Stimulated activated naive B cell treated with anti-CD40 and anti-IgM and Interleukin-4, amounts not matched to agents 10 μg/mL and 1 μg/mL and 100 μg/mL, for 72 hours (primary cell): ENCODE data around the gene RNPEPL1.
A peak's percentile ranks its signal among the peaks of the same experiment; 100 is the strongest.
"Not testable (repeated sequence)": the region's sequence is repeated elsewhere in the genome, so short reads cannot be mapped to it uniquely, and the experiment has no call there.

ENCODE experiments used
- ATAC-seq, 2 donors: fragments of 150-1000 bp; cut with Tn5 transposase; replicated peaks; 2 replicates each; pipeline ENCODE4 v1.10.0; 2021; ENCODE audit warnings: moderate library complexity in 1 of 2
- DNase-seq: peaks from one replicate; pipeline ENCODE4 v3.0.0; 2021
- H3K27ac Mint-ChIP-seq: one replicate; pipeline ENCODE4 v1.8.0; 2022; ENCODE audit warnings: mild to moderate bottlenecking, mixed read lengths
- H3K27me3 Mint-ChIP-seq, 2 donors: one replicate each; pipeline ENCODE4 v1.8.0; 2022; ENCODE audit warnings: mixed read lengths in 2 of 2
- H3K36me3 Mint-ChIP-seq, 2 donors: one replicate each; pipeline ENCODE4 v1.8.0; 2022; ENCODE audit warnings: mixed read lengths in 2 of 2, mild to moderate bottlenecking in 1 of 2
- H3K4me1 Mint-ChIP-seq, 2 donors: one replicate each; pipeline ENCODE4 v1.8.0; 2022; ENCODE audit warnings: mixed read lengths in 2 of 2, mild to moderate bottlenecking in 1 of 2
- H3K4me3 Mint-ChIP-seq, 2 donors: one replicate each; pipeline ENCODE4 v1.8.0; 2022; ENCODE audit warnings: mild to moderate bottlenecking in 2 of 2, mixed read lengths in 2 of 2, moderate library complexity in 1 of 2
- H3K9me3 Mint-ChIP-seq, 2 donors: one replicate each; pipeline ENCODE4 v1.8.0; 2022; ENCODE audit warnings: mixed read lengths in 2 of 2, mild to moderate bottlenecking in 1 of 2

Gene RNPEPL1

DNA sequence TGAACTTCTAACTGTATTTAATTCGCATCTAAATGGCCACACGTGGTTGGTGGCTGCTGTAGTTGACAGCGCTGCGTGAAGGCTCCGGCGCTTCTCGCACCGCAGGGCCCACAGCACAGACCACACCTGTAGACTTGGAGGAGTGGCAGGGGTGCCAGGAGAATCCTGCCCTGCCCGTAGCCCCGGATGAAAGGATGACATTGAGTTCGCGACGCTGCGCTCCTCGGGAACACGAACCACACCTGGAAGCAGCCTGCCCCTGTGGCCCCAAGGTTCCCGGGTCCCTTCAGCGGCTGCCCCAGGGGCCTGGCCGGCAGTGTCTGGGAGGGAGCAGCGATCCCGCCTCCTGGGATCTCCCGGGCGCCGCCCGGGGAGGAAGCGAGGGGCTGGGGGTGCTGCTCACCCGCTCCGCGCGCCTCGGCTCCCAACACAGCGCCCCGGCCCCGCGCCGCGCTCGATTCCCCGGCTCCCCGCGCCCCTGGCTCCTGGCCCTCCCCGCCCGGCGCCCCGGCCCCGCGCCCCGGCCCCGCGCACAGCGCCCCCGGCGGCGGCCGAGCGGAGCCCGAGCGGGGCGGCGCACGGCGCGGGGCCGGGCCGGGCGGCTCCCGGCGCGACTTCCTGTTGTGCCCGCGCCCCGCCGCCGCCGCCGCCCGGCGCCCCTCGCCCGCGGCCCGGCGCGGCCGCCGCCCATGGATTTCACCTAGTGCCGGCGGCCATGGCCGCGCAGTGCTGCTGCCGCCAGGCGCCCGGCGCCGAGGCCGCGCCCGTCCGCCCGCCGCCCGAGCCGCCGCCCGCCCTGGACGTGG is at the start of gene RNPEPL1:
Gene RNPEPL1, plus strand, starts transcription at position 613 of the 806 bp plus-strand sequence. Its CDS starts 103 bp downstream, at position 716.
- Mint-ChIP-seq H3K9me3 (no peaks in the 10 kb centered on the region), H3K4me1 (peaks cover 44 to 77% of the 10 kb centered on the region in 2 donors), H3K36me3 (peaks cover 17 to 22% of the 10 kb centered on the region in 2 donors), H3K4me3 (peak within 1 kb of the TSS; percentile 95 to 96), H3K27ac (peak within 1 kb of the TSS; percentile 94), H3K27me3 (no peaks in the 10 kb centered on the region)
- DNase-seq = peak; percentile 27
- ATAC-seq = peak; percentile 38 to 49

DNA sequence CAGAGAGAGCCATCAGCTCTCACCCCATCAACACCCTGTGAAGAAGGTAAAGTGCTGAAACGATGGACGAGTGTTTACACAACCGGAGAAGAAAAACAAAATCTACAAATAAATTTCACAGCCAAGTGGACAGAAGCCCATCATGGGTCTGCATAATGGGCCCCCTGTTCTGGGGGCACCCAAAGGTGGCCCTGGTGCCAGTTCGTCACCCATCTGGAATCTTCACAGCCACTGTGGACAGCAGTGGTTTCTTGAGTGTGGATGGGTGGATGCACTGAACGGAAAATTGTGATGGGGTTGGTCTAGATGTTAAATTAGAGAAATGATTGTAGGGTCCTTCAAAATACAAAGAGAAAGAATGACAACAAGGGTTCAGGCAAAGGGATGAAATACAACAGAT is 49.3 kb upstream of the RNPEPL1 start:
- peaks cover 7 to 14% of the 10 kb centered on the region in 2 donors for H3K27me3 Mint-ChIP-seq
- DNase-seq = no peak
- peaks cover 44 to 51% of the 10 kb centered on the region in 2 donors for H3K36me3 Mint-ChIP-seq
- H3K4me3 Mint-ChIP-seq = no peak overlapping the region
- H3K4me1 Mint-ChIP-seq = peaks cover 10 to 17% of the 10 kb centered on the region in 2 donors
- no peak overlapping the region for H3K27ac Mint-ChIP-seq
- no peak for ATAC-seq
- H3K9me3 Mint-ChIP-seq = peaks cover 0 to 11% of the 10 kb centered on the region in 2 donors

DNA sequence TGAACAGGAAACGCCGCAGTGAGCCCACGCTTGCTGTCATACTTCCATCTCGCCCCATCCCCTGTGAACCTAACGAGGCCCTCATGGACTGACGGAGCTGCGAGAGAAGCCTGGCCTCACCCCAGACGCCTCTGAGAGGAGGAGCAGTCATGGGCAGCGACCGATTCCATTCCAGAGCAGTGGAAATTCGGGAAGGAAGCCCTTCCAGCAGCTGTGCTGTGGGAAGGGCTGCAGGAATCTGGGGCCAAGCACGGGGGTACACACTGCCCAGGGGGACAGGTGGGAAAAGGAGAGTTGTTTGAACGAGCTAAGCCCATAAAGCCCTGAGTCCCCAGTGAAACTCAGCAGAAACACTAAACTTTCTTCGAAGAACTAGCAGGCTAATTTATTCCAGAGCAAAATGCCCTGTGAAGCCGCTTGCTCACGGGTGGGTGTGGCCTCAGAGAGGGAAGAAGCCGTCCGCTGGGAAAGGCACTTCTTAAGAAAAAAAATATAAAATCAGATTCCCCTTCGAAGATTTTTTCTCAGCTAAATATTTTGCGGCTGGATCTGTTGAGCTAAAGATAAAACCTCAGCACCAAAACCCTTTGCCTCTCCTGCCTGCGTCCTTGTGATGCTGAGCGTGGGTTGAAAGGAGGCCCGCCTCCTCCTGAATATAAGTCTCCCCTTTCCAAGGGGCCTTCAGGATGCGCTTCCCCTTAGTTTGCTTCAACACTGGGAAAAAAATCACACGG is 48.7 kb upstream of the RNPEPL1 start:
- DNase-seq (no peak), ATAC-seq (no peak)
- H3K4me1 Mint-ChIP-seq = peaks cover 5 to 11% of the 10 kb centered on the region in 2 donors
- H3K27me3 Mint-ChIP-seq = peaks cover 7 to 14% of the 10 kb centered on the region in 2 donors
- H3K36me3 Mint-ChIP-seq = peaks cover 48 to 57% of the 10 kb centered on the region in 2 donors
- no peak overlapping the region for H3K4me3 Mint-ChIP-seq
- H3K9me3 Mint-ChIP-seq = peaks cover 0 to 11% of the 10 kb centered on the region in 2 donors
- H3K27ac Mint-ChIP-seq = no peak overlapping the region

DNA sequence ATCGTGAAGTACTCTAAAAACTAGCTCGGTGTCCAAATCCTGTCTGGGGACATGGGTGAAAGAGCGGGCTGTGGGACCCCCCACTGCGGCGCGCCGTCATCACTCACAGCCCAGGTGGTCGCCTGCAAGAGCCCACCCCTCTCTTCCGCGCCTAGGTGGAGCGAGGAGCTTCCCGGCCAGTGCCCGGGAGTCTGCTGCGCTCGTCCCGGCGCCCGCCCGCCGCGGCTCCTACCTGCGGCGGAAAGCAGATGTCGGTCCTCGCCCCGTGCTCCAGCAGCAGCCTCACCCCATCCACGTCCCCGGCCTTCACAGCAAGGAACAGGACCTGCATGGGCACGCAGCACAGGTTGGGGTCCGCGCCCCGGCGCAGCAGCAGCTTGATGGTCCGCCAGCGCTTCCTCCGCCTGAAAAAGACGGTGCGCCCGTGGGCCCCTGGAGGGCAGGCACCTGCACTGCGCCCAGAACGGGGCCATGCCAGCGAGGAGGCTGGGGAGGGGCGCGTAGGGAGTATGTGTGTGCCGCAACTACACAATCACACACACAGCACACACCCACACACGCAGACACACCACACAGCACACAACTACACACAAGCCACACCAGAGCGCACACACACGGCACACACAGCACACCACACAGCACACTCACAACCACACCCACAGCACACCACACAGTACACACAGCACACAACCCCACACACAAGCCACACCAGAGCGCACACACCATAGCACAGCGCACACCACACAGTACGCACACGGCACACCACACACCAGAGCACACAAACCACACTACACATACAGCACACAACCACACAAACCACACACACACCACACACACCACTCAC is 47.9 kb upstream of the RNPEPL1 start:
- Mint-ChIP-seq H3K4me3 (peak overlapping the region in 1 of 2 donors; percentile 41), H3K27ac (peak overlapping the region; percentile 60), H3K4me1 (peaks cover 5 to 9% of the 10 kb centered on the region in 2 donors), H3K9me3 (peaks cover 5 to 17% of the 10 kb centered on the region in 2 donors), H3K36me3 (peaks cover 55 to 65% of the 10 kb centered on the region in 2 donors), H3K27me3 (peaks cover 7 to 14% of the 10 kb centered on the region in 2 donors)
- ATAC-seq = peak in 1 of 2 donors; percentile 47
- DNase-seq = no peak

DNA sequence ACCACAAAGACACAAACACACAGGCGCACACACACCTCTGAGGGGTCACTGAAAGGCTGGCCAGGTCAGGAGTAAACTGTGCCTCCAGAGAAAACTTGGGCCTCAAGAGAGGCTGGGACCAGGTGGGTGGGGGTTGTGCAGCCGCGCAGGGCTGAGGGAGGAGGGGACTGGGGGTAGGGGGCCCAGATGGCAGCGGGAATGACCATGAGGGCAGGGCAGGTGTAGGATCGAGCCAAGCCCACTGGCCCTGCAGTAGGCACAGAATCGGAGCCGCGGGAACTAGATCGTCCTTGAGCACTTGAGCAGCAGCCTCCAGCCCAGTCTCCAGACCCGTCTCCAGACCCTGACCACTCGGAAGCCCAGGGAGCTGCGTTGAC is 47.3 kb upstream of the RNPEPL1 start:
- no peak for DNase-seq
- peak overlapping the region; percentile 60 for H3K27ac Mint-ChIP-seq
- H3K4me3 Mint-ChIP-seq = no peak overlapping the region
- H3K9me3 Mint-ChIP-seq = peaks cover 5 to 20% of the 10 kb centered on the region in 2 donors
- ATAC-seq = no peak
- peaks cover 6 to 9% of the 10 kb centered on the region in 2 donors for H3K4me1 Mint-ChIP-seq
- H3K27me3 Mint-ChIP-seq = peaks cover 7 to 14% of the 10 kb centered on the region in 2 donors
- H3K36me3 Mint-ChIP-seq = peaks cover 59 to 70% of the 10 kb centered on the region in 2 donors

DNA sequence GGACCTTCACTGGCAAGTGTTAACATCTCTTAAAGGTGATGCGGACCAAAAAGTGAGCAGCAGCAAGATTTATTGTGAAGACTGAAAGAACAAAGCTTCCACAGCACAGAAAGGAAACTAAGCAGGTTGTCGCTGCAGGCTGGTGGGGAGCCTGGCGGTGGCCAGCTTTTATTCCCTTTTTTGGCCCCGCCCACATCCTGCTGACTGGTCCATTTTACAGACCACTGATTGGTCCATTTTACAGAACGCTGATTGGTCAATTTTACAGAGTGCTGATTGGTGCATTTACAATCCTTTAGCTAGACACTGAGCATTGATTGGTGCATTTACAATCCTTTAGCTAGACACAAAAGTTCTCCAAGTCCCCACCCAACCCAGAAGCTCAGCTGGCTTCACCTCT is 46.4 kb upstream of the RNPEPL1 start:
- Mint-ChIP-seq H3K36me3 (peaks cover 64 to 78% of the 10 kb centered on the region in 2 donors), H3K27me3 (peaks cover 7 to 14% of the 10 kb centered on the region in 2 donors), H3K9me3 (peaks cover 5 to 20% of the 10 kb centered on the region in 2 donors)
- DNase-seq, H3K27ac Mint-ChIP-seq, H3K4me1 Mint-ChIP-seq, H3K4me3 Mint-ChIP-seq, ATAC-seq: not testable (repeated sequence)

DNA sequence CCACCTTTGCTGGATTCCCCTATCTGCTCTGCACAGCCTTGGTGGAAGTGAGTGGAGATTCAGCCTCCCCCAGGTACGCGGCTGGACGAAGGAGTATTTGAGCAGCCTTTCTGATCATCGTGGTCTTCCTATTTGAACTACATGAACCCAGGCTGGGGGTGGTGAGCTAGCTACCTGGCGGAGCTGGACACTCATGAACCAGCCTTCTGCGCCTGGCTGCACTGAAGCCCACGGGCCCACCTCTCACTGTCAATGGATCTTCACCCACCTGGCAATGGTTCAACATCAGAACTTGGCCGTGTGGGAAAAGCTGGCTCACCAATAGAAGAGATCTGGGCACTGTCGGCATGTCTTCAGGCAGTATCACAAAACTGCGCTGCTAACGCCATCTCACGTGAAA is 45.9 kb upstream of the RNPEPL1 start:
- ATAC-seq (no peak), DNase-seq (no peak)
- Mint-ChIP-seq H3K27ac (peak overlapping the region; percentile 7), H3K9me3 (peaks cover 11 to 23% of the 10 kb centered on the region in 2 donors), H3K36me3 (peaks cover 68 to 84% of the 10 kb centered on the region in 2 donors), H3K27me3 (peaks cover 7 to 14% of the 10 kb centered on the region in 2 donors), H3K4me1 (peaks cover 9 to 10% of the 10 kb centered on the region in 2 donors), H3K4me3 (no peak overlapping the region)

GRCh38 chr2:240523451-240524281 is 44.6 kb upstream of the RNPEPL1 start:
- peaks cover 71 to 83% of the 10 kb centered on the region in 2 donors for H3K36me3 Mint-ChIP-seq
- H3K27me3 Mint-ChIP-seq = peaks cover 7 to 13% of the 10 kb centered on the region in 2 donors
- no peak for DNase-seq
- H3K4me1 Mint-ChIP-seq = peaks cover 11 to 12% of the 10 kb centered on the region in 2 donors
- ATAC-seq = no peak
- peaks cover 18 to 27% of the 10 kb centered on the region in 2 donors for H3K9me3 Mint-ChIP-seq
- no peak overlapping the region for H3K4me3 Mint-ChIP-seq
- H3K27ac Mint-ChIP-seq = no peak overlapping the region

- DNase-seq (no peak), ATAC-seq (no peak)
- peaks cover 77 to 89% of the 10 kb centered on the region in 2 donors for H3K36me3 Mint-ChIP-seq
- peaks cover 25 to 35% of the 10 kb centered on the region in 2 donors for H3K9me3 Mint-ChIP-seq
- peaks cover 5 to 7% of the 10 kb centered on the region in 2 donors for H3K27me3 Mint-ChIP-seq
- H3K4me1 Mint-ChIP-seq = peaks cover 15% of the 10 kb centered on the region in 2 donors
- H3K27ac Mint-ChIP-seq = no peak overlapping the region
- no peak overlapping the region for H3K4me3 Mint-ChIP-seq
Measured at GRCh38 chr2:240524963-240525718, 43.1 kb upstream of the RNPEPL1 start.

DNA sequence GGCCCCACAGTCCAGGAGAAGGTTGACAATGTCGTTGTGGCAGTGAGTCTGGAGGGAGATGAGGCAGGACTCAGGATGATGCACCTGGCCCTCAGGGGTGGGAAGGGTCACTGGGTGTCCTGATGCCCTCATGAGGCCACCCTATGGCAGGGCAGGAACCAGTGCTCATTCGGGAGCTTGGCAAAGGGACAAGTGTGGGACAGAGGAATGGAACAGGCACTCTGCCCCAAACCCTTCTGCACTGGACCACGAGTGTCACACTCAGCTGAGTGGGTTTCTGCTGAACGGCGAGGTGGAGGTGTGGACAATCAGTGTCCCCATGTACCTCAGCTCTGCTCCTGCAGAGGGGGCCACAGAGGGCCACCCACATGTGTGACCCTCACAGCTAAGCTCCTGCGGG is 42.5 kb upstream of the RNPEPL1 start:
- peaks cover 77 to 91% of the 10 kb centered on the region in 2 donors for H3K36me3 Mint-ChIP-seq
- no peak overlapping the region for H3K27ac Mint-ChIP-seq
- H3K4me3 Mint-ChIP-seq = no peak overlapping the region
- DNase-seq = no peak
- peaks cover under 1 to 1% of the 10 kb centered on the region in 2 donors for H3K27me3 Mint-ChIP-seq
- no peak for ATAC-seq
- H3K4me1 Mint-ChIP-seq = peaks cover 10 to 11% of the 10 kb centered on the region in 2 donors
- peaks cover 25 to 32% of the 10 kb centered on the region in 2 donors for H3K9me3 Mint-ChIP-seq

DNA sequence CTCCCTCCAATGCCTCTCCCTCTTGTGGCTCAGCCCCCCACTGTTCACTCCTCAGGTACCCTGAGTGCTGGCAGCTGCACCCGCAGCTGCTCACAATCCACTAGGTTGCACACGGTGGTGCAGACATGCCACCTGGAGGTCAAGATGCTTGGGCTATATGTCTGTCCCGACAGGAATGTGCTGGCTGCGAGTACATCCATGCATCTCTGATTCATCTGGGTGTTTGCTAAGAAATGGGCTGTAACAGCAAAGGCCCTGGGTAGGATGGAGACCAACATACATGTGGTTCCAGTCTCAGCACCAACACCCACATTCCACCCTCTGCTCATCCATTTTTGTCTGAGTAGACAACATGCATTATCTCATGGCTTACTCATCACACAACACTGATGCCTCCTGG is 41.8 kb upstream of the RNPEPL1 start:
- Mint-ChIP-seq H3K4me3 (no peak overlapping the region), H3K9me3 (peaks cover 27 to 35% of the 10 kb centered on the region in 2 donors), H3K27me3 (no peaks in the 10 kb centered on the region), H3K4me1 (peaks cover 7 to 10% of the 10 kb centered on the region in 2 donors), H3K27ac (no peak overlapping the region), H3K36me3 (peaks cover 82 to 94% of the 10 kb centered on the region in 2 donors)
- no peak for ATAC-seq
- DNase-seq = no peak

DNA sequence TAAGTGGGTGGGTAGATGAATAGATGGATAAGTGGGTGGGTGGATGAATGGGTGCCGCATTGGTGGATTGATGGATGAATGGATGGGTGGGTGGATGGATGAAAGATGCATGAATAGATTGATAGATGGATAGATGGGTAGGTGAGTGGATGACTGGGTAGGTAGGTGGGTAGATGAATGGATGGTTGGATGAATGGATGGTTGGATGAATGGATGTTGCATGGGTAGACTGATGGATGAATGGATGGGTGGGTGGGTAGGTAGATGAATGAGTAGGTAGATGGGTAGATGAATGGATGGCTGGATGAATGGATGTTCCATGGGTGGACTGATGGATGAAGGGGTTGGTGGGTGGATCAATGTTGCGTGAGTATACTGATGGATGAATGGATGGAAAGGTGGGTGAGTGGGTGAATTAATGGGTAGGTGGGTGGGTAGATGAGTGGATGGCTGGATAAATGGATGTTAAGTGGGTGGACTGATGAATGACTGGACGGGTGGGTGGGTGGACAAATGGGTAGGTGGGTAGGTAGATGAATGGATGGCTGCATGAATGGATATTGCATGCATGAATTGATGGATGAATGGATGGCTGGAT is 41.0 kb upstream of the RNPEPL1 start:
- no peak for DNase-seq
- H3K27ac Mint-ChIP-seq = no peak overlapping the region
- no peak for ATAC-seq
- peaks cover 34 to 41% of the 10 kb centered on the region in 2 donors for H3K9me3 Mint-ChIP-seq
- no peaks in the 10 kb centered on the region for H3K27me3 Mint-ChIP-seq
- H3K36me3 Mint-ChIP-seq = peaks cover 82 to 94% of the 10 kb centered on the region in 2 donors
- no peak overlapping the region for H3K4me3 Mint-ChIP-seq
- peaks cover 7 to 10% of the 10 kb centered on the region in 2 donors for H3K4me1 Mint-ChIP-seq
